ENCODE data around the gene KLK8.
A peak's percentile ranks its signal among the peaks of the same experiment; 100 is the strongest.

Gene KLK8

GRCh38 chr19:51018745-51019543 is 17.5 kb upstream of the KLK8 start:
- no peak for DNase-seq (ENCODE audit: insufficient read length, low spot score)
- TF ChIP-seq, protein P1, sequence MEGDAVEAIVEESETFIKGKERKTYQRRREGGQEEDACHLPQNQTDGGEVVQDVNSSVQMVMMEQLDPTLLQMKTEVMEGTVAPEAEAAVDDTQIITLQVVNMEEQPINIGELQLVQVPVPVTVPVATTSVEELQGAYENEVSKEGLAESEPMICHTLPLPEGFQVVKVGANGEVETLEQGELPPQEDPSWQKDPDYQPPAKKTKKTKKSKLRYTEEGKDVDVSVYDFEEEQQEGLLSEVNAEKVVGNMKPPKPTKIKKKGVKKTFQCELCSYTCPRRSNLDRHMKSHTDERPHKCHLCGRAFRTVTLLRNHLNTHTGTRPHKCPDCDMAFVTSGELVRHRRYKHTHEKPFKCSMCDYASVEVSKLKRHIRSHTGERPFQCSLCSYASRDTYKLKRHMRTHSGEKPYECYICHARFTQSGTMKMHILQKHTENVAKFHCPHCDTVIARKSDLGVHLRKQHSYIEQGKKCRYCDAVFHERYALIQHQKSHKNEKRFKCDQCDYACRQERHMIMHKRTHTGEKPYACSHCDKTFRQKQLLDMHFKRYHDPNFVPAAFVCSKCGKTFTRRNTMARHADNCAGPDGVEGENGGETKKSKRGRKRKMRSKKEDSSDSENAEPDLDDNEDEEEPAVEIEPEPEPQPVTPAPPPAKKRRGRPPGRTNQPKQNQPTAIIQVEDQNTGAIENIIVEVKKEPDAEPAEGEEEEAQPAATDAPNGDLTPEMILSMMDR (IDR thresholded peaks at IDR 0.05; ENCODE audit: insufficient read depth, missing control alignments): no peak
- FAIRE-seq: no peak

DNA sequence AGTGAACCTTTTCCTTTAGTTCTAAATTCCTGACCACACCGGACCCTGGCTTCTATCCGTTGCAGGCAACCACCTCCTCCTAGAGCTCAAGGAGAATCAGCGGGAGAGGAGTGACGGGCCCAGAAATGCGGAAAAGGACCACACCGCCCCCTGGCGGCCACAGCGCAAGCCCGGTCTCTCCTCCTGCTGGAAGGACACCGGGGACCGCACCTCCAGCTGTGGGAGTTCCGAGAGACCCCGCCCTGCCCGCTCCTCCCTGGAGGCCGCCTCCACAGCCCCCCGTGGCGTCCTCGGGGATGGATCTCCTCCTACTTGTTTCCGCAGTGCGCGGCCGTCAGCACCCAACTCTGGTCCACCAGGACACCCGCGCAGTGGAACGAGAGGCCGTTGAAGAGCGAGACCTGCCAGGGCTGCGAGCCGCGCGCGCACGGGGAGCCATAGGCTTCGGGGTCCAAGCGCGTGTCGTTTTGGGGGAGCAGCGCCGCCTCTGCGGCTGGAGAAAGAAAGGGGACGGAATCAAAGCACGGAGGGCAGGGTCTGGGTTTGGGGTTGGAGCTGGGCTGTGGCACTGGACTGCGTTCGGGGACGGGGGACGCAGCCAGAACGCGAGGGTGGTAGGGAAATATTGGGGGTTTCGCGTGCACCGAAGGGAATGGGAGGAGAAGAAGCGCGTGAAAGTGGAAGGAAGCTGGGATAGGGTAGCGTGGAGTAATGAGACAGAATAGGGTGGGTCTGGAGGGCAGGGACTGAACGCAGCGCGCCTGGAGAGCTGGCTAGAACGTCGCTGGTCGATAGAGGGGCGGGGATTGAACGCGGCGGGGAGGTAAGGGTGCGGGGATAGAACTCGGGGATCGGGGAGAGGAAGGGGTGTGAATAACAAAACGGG is 15.6 kb upstream of the KLK8 start:
- TF ChIP-seq, protein P1 (IDR thresholded peaks at IDR 0.05; ENCODE audit: insufficient read depth, missing control alignments): peak; percentile 15
- FAIRE-seq (no peak), DNase-seq (ENCODE audit: insufficient read length, low spot score) (peak; percentile 60)

GRCh38 chr19:51015691-51016267 is 14.4 kb upstream of the KLK8 start:
- FAIRE-seq: no peak
- DNase-seq (ENCODE audit: insufficient read length, low spot score): no peak

DNA sequence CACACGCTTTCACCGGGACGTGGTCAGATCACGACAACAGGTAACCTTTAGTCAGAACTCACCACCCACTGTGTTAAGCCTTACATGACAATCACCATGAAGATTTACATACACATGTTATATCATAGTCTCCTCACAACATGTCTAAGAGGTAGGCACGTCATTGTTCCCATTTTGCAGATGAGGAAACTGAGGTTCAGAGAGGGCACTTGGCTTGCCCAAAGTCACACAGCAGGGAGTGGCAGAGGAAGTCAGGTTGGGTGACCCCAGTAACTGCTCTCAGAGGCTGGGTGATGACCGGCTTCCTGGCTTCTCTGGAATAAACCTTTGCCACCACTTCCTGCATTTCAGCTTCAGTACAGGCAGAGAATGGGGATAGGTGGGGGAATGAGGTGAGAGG is 12.8 kb upstream of the KLK8 start:
- TF ChIP-seq, protein P1 (IDR thresholded peaks at IDR 0.05; ENCODE audit: insufficient read depth, missing control alignments): no peak
- DNase-seq (ENCODE audit: insufficient read length, low spot score) (no peak), FAIRE-seq (no peak)

More at GRCh38 chr19:51015691-51016267, 14.4 kb upstream of the KLK8 start:
- TF ChIP-seq, protein P1 (IDR thresholded peaks at IDR 0.05; ENCODE audit: insufficient read depth, missing control alignments): no peak

GRCh38 chr19:51012661-51013190 is 11.3 kb upstream of the KLK8 start:
- TF ChIP-seq, protein P1 (IDR thresholded peaks at IDR 0.05; ENCODE audit: insufficient read depth, missing control alignments): no peak

GRCh38 chr19:51010066-51010795 is 8.8 kb upstream of the KLK8 start:
- FAIRE-seq: no peak
- TF ChIP-seq, protein P1 (IDR thresholded peaks at IDR 0.05; ENCODE audit: insufficient read depth, missing control alignments): no peak
- no peak for DNase-seq (ENCODE audit: insufficient read length, low spot score)

More at GRCh38 chr19:51012661-51013190, 11.3 kb upstream of the KLK8 start:
- DNase-seq (ENCODE audit: insufficient read length, low spot score) (no peak), FAIRE-seq (no peak)

All from D721Med (cell line).